GM12873 (cell line): ENCODE measurements around the gene CERT1.

Experiments
- CTCF ChIP-seq: IDR thresholded peaks from 2 replicates; pipeline ENCODE4 v1.5.1; 2012; ENCODE audit warnings: low read depth, mild to moderate bottlenecking, moderate library complexity, low read length, control low read depth; ENCODE audit not compliant: insufficient read depth; ENCODE audit errors: missing control alignments

CERT1 gene

GRCh38 chr5:75471193-75471592, 40.2 kb downstream of the CERT1 start:
- no peak for TF ChIP-seq CTCF

- TF ChIP-seq CTCF: no peak
Measured at GRCh38 chr5:75469017-75469416, 42.4 kb downstream of the CERT1 start.

DNA sequence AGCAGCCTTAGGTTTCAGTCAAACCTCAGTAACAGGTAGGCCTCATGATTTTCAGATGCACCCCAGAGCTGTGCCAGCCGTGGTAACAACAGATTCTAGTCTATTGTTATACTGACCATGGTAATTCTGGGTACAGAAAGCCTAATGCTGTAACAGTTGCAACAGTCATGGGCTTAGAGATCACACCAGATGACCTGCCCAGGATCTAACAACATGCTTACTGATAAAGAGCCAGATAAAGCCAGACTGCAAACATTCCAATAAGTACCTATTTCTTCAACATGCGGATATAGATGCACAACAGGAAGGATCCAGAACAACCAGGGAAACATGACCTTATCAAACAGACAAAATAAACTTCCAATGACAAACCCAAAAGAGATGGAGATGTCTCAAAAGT, 42.8 kb downstream of the CERT1 start:
- TF ChIP-seq CTCF: no peak

DNA sequence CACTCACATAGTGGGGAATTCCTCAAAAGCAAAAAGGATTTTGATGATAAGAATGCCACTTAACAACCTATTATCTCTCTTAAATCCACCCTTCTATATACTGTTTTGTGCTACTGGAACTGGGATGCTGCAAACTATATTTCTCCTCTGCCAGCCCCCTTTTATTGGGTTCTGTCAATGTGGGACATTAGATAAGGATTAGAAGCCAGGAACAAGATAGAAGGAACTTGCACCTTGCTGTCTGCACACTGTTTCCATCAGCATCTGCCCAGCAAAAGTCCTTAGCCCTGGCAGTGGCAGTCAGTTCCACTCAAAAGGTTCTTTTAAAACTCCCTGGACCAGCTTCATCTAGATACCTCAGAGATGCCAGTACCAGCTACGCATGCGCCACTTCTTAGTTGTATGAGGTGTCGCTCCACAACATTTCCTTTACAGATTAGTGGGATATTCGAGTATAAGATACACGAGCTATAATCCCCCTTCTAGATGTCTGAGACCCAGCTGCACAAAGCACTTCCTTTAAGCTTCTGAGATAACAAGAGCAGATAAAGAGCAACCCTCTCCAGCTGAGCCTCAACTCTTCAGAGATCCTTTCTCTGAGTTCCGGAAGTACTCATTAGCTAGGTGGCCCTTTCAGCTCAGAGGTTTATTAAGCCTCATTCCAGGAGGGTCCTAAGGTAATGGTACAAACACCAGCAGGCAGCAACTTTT, 45.3 kb downstream of the CERT1 start:
- TF ChIP-seq CTCF: no peak

- no peak for TF ChIP-seq CTCF
Measured at GRCh38 chr5:75465480-75465879, 45.9 kb downstream of the CERT1 start.

- no peak for TF ChIP-seq CTCF
Measured at GRCh38 chr5:75463726-75464125, 47.7 kb downstream of the CERT1 start.

- TF ChIP-seq CTCF: no peak
Measured at GRCh38 chr5:75461679-75462078, 49.8 kb downstream of the CERT1 start.
